T-helper 1 cell treated with Interleukin-12 subunit alpha and Interleukin-12 subunit beta and Interleukin-4 antibody, amounts not matched to agents 30 ng/mL and 1 ng/mL, for 36 hours (primary cell): Measurements from ENCODE around the gene CCBE1. TPM values are rescaled to one million over a fixed set of nuclear protein-coding genes. Genes with fewer than 3 reads are reported as not detected.
"Not testable (repeated sequence)": the region's sequence is repeated elsewhere in the genome, so short reads cannot be mapped to it uniquely, and the experiment has no call there.

Source experiments
- intact Hi-C: fragments of 100-400 bp; cut with micrococcal nuclease; formaldehyde crosslinking; loops from one replicate; pipeline ENCODE4 v1.15.1; 2024
- total RNA-seq: library from RNA; stranded (reverse); gene quantifications from 2 replicates; pipeline ENCODE4 v1.2.3, GENCODE V29; 2022

Gene CCBE1
- total RNA-seq, 1 donor from 2014 or later: not detected

GRCh38 chr18:59685501-59685900 lies 11.7 kb downstream of the CCBE1 start:
- intact Hi-C loops: no loop called here

DNA sequence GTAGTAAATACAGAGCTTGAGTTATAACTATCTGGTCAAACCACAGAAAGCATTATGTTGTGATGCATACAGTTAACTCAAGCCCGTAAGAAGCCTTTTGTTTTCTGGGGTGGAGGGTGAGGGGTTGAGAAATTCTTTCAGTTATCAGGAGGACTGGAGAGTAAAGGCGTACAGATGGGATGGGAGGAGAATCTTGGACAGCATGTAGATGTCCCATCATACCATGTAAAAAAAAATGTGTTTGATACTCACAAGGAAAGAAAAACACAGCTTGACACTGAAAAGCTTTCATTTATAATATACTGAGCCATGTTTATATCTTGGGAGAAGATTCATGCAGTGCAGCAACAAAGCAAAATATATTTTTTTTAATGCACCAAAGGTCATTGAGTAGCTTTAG lies 12.4 kb downstream of the CCBE1 start:
- intact Hi-C loops: no loop called here

- intact Hi-C loops: no loop called here
Observed at GRCh38 chr18:59681521-59682004, 15.7 kb downstream of the CCBE1 start.

DNA sequence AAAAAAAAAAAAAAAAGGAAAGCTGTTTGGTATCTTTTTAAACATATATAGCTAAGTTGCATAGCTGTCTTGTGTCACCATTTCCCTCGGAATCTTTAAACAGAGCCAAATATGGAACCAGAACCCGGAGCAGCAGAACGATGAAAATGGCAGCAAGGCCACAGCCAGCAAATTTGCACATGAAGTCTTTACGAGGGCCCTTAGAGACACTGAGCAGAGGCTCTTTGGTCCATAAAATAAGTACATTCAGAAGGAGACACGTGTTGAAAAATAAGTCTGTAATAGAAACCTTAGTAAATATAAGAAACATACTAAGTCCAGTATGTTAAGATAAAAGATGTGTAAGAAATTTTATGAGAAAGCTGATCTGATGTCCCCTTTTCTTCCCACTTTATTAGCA lies 16.2 kb downstream of the CCBE1 start:
- intact Hi-C loops: no loop called here

- intact Hi-C loops: no loop called here
Observed at GRCh38 chr18:59675346-59675745, 21.9 kb downstream of the CCBE1 start.

DNA sequence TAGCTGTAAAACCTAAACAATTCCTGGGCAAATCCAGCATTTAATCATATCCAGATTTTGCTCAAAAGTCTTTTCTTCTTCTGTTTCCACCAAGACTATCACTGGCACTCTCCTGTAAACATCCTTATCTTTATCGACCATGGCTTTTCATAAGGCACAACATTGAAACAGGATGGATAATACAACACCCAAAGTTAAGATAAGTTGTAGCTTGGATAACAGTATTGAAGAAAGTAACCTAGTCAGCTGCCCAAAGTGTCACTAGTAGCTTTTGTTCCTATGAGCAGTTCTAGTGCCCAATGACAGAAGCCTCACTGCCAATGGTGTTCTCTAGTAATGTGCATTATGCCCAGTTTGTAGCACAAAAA lies 22.3 kb downstream of the CCBE1 start:
- intact Hi-C loops: no loop called here

DNA sequence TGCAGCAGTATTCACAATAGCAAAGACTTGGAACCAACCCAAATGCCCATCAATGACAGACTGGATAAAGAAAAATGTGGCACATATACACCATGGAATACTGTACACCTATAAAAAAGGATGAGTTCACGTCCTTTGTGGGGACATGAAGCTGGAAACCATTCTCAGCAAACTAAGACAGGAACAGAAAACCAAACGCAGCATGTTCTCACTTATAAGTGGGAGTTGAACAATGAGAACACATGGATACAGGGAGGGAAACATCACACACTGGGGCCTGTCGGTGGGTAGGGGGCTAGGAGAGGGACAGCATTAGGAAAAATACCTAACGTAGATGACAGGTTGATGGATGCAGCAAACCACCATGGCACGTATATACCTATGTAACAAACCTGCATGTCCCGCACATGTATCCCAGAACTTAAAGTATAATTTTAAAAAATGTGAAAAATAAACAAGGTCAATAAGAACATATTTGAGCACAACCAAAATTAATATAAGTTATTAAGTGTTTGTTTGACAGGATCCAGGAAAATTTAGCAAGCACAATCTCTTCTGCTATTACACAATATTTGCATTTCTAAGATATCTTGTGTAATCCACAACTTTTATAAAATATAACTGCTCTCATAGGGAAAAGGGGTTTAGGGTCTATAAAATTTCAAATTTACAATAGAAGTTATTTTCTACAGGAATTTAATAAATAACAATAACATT lies 22.9 kb downstream of the CCBE1 start:
- intact Hi-C loops: no loop called here

GRCh38 chr18:59672235-59672711 lies 24.9 kb downstream of the CCBE1 start:
- intact Hi-C loops: no loop called here

GRCh38 chr18:59671551-59671950 lies 25.7 kb downstream of the CCBE1 start:
- intact Hi-C loops: no loop called here

- intact Hi-C loops: no loop called here
Observed at GRCh38 chr18:59669872-59670657, 27.2 kb downstream of the CCBE1 start.

- intact Hi-C loops: no loop called here
Observed at GRCh38 chr18:59667488-59667887, 29.7 kb downstream of the CCBE1 start.

GRCh38 chr18:59666007-59666402 lies 31.2 kb downstream of the CCBE1 start:
- intact Hi-C loops: not testable (repeated sequence)

DNA sequence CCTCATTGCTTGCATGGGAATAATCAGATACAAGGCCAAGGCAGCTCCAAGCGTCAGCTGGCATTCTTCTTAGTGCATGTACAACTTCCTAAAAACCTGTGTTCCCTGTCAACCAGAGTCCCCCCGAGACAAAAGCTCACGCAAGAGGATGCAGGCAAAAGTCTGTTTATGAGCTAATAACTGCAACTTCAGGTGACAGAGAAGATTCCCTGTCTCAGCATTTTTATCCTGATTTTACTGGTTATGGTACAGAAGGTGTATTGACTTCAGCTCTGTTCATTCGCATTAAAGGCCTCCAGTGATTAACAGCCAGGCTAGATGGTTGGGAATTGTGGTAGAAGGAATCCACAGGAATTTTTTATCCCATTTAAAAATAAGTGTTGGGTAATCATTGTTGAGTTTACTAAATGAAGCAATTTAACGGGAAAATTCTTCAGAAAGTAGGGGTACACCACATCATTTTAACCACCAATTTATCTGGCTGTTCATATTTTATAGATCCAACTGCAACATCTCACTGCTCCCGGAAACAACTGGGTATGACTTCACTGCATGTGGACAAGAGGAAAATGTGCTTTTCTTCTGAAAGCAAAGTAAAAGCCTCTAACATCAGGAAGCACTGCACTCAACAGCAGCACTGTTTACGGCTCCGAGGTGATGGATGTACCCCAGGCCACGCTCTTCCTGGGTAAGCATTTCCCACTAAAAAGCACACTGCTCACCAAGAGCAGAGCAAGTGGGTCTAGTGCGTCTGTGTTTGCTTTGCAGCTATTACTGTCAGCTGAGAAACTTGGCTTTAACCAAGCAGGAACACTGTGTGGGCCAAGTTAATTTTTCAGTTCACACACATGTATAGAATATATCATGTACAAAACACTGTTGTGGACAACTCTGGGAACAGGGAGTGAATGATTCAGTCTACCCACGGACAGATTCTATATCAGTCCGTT lies 31.9 kb downstream of the CCBE1 start:
- intact Hi-C loops: no loop called here

DNA sequence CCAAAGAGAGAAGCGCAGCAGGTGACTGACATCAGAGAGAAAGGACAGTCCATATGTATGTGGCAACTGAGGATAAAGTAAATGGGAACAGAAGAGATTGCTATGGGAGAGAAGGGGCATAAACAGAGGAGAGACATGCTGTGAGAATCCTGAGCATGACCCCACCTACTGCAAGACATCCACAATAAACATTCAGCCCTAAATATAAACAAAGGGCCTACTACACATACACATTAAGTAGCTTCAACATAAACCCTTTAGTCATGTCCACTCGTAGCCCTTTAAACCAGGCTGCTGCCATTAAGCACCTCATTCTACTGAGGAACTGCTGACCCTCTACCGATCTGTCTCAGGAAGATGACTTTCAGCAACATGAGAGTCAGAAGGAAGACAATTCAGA lies 32.9 kb downstream of the CCBE1 start:
- intact Hi-C loops: no loop called here

- intact Hi-C loops: no loop called here
Observed at GRCh38 chr18:59663096-59663495, 34.1 kb downstream of the CCBE1 start.

DNA sequence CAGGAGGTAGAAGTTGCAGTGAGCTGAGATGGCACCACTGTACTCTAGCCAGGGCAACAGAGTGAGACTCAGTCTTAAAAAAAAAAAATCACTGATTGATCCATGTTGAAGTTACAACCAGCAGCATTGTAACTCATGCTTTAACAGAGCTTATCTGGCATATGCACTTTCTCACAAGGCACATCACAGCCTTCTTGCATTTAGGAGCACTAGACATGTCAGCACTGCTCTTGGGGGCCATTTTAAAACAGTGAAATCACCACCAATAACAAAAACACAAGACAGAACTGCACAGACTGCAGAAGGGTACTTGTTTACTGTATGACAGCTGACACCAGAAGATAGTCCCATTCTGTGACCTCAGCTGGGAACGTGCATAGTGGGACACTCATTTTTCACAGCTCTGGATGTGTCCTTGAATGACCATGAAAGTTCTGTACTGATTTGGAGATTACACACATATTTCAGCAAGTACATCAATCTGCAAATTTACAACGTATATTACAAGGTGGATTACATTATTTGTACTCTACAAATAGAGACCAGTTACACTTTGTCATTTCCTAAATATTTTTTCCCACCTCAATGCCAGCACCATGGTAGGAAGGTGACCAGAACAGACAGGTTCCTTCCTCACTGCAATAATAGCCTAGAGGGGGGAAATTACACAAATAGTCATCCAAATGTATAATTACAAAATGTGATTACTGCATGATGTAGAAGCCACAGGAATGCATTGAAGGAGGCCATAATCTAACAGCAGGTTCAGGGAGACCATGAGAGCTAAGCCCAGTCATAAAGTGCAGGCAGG lies 35.1 kb downstream of the CCBE1 start:
- intact Hi-C loops: no loop called here

DNA sequence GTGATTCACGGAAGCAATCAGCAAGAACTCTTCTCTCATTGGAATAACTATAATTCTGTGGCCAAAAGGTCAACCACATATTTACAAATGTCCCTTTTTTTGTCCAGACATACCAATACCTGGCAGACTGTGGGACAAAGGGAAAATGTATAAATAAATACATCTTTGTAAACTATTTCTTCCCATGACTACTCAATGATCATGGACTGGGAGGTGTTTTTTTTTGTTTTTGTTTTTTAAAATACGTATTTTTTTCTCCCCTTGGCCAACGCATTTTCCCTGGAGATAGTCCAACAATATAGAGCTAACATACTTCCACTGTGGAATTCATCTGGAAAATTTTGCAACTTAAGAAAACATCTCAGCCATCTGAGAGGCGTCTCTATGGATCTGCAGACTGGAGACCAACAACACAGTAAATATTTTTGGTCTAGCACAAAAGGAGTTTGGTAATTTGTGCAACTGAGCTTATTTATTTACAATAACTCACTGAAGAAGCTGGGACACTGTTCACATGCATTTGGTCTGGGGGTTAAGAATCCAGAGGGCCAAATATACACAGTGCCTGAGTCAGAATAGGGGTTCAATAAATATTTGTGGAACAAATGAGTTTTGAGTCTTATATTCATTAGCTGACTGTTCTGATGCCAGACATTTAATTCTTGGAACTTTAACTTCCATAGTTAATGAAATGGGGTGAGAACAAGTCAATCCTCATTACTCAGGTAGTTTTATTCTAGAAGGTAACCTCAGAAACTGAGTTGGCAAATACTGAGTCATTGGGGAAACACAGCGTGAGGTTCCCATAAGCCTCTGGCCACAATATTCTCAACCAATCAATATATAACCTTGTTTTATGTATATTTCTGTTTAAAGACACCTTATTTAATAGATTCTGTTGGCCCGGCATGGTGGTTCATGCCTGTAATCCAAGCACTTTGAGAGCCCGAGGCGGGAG lies 36.2 kb downstream of the CCBE1 start:
- intact Hi-C loops: no loop called here

DNA sequence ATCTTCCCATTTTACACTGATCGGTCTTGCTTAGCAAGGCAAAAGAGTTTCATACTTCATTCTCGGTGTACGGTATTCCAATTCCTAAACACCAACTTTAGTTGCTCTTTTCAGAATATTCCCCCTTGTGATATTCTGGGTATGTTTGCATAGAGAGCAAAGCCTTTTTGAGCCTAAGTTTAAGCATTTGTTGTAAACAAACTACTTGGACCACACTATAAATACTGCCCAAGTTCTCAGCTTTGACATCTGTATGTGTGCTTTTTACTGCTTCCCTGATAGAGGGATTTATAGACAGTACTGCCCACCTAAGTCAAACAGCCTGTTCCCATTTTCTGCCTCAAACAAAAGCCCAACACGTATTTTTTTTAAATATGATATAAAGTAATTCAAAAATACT lies 36.9 kb downstream of the CCBE1 start:
- intact Hi-C loops: no loop called here

DNA sequence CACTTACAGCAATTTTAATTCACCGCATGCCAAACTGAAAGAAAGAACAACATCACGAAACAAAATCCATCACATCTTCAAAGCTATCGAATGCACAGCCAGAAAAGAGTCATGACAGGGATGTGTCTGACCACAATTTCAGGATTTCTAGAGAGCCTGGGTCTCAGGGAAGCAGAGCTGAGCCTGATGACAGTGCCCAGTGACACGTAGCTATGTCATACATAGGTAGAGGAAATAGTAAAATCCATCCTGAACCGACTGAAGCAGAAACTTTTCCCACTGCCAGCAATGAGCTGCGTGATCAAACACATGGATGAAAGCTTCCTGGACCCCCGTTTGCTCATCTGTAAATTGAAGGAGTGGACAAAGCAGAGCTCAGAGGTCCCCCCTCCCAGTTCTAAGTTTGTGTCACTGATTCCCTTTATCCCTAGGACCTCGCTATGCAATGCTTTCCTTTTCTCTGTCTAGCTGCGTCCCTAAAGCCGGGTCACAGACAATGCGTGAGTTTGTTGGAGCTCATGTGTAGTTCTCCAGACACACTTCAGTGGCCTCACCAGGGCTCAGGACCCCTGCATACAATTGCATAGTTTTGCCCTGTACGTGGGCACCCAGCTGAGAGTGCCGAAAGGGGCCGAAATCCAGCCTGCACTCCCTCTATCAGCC lies 37.6 kb downstream of the CCBE1 start:
- intact Hi-C loops: no loop called here
